Measurements from ENCODE around the gene NDST1. TPM values are rescaled to one million over a fixed set of nuclear protein-coding genes. Genes with fewer than 3 reads are reported as not detected.

Gene NDST1
- total RNA-seq, 4 donors from 2014 or later, result 10.9 to 86.0 (median 42.5) TPM

- Histone ChIP-seq H3K4me1 (peaks cover 0 to 8% of the 10 kb centered on the region in 2 donors), H3K4me3 (no peak overlapping the region), H3K9me3 (no peaks in the 10 kb centered on the region), H3K36me3 (no peaks in the 10 kb centered on the region), H3K27me3 (no peaks in the 10 kb centered on the region), H3K27ac (peak overlapping the region in 1 of 2 donors; percentile 68)
- no peak for DNase-seq
- TF ChIP-seq, protein P1, sequence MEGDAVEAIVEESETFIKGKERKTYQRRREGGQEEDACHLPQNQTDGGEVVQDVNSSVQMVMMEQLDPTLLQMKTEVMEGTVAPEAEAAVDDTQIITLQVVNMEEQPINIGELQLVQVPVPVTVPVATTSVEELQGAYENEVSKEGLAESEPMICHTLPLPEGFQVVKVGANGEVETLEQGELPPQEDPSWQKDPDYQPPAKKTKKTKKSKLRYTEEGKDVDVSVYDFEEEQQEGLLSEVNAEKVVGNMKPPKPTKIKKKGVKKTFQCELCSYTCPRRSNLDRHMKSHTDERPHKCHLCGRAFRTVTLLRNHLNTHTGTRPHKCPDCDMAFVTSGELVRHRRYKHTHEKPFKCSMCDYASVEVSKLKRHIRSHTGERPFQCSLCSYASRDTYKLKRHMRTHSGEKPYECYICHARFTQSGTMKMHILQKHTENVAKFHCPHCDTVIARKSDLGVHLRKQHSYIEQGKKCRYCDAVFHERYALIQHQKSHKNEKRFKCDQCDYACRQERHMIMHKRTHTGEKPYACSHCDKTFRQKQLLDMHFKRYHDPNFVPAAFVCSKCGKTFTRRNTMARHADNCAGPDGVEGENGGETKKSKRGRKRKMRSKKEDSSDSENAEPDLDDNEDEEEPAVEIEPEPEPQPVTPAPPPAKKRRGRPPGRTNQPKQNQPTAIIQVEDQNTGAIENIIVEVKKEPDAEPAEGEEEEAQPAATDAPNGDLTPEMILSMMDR (IDR thresholded peaks at IDR 0.05), result no peak
- no peak for TF ChIP-seq POLR2A (IDR thresholded peaks at IDR 0.05)
- intact Hi-C loops (cut with DNase I; ENCODE audit: low total_unique reads), result no loop called here
Observed at GRCh38 chr5:150603052-150603451, 95.1 kb downstream of the NDST1 start.

DNA sequence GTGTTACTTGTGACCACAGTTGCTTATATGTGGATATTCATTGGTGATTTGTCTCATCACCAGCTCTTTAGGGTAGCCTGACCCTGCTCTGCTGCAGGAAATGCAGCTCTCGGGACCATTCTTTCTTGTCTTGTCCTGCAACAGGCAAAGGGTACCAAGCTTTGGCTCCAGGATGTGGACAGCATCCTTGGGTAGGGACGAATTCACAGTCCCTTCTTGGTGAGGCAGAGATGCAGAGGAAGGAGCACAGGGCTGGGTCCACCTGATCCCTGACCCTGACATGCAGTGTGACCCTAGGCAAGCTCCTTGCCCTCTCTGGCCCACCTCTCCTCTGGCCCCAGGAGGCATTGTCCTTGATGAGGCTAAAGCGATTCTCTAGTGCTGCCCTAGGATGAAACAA, 95.6 kb downstream of the NDST1 start:
- Histone ChIP-seq H3K27me3 (no peaks in the 10 kb centered on the region), H3K36me3 (no peaks in the 10 kb centered on the region), H3K9me3 (no peaks in the 10 kb centered on the region), H3K27ac (no peak overlapping the region), H3K4me3 (no peak overlapping the region), H3K4me1 (peaks cover 0 to 8% of the 10 kb centered on the region in 2 donors)
- intact Hi-C loops (cut with DNase I; ENCODE audit: low total_unique reads), result no loop called here
- TF ChIP-seq, protein P1 (IDR thresholded peaks at IDR 0.05), result no peak
- no peak for TF ChIP-seq POLR2A (IDR thresholded peaks at IDR 0.05)
- DNase-seq, result no peak

DNA sequence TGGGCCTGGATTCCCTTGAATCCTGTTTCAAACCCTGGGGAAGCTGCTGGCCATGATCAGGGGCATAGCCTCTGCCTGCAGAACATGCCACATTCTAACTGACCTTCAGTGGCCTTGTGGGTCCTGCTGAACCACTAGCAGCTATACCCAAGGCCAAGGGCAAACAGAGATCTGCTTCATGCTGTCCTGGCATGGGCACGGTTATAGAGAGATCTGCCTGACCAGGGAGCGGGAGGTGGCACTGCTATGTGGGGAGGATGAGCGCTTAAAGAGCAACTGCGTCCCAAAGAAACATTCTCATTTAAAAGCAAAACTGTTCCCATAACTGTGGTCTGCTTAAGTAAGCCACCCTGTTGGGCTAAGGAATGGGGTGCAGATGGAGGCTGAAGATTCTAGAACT, 96.1 kb downstream of the NDST1 start:
- Histone ChIP-seq H3K36me3 (no peaks in the 10 kb centered on the region), H3K9me3 (no peaks in the 10 kb centered on the region), H3K4me1 (peaks cover 0 to 8% of the 10 kb centered on the region in 2 donors), H3K27ac (no peak overlapping the region), H3K4me3 (no peak overlapping the region), H3K27me3 (no peaks in the 10 kb centered on the region)
- TF ChIP-seq, protein P1 (IDR thresholded peaks at IDR 0.05), result no peak
- TF ChIP-seq POLR2A (IDR thresholded peaks at IDR 0.05), result no peak
- DNase-seq, result no peak
- intact Hi-C loops (cut with DNase I; ENCODE audit: low total_unique reads), result no loop called here

- no peak for DNase-seq
- no peak for TF ChIP-seq POLR2A (IDR thresholded peaks at IDR 0.05)
- TF ChIP-seq, protein P1 (IDR thresholded peaks at IDR 0.05), result no peak
- intact Hi-C loops (cut with DNase I; ENCODE audit: low total_unique reads), result no loop called here
- peaks cover 0 to 8% of the 10 kb centered on the region in 2 donors for H3K4me1 ChIP-seq
- no peak overlapping the region for H3K4me3 ChIP-seq
- H3K27me3 ChIP-seq, result no peaks in the 10 kb centered on the region
- no peak overlapping the region for H3K27ac ChIP-seq
- no peaks in the 10 kb centered on the region for H3K36me3 ChIP-seq
- H3K9me3 ChIP-seq, result no peaks in the 10 kb centered on the region
Observed at GRCh38 chr5:150604894-150605440, 97.0 kb downstream of the NDST1 start.

GRCh38 chr5:150605546-150605945, 97.6 kb downstream of the NDST1 start:
- no peak for DNase-seq

More at GRCh38 chr5:150605546-150605945, 97.6 kb downstream of the NDST1 start:
- no peak overlapping the region for H3K27ac ChIP-seq
- intact Hi-C loops (cut with DNase I; ENCODE audit: low total_unique reads), result no loop called here
- peaks cover 0 to 2% of the 10 kb centered on the region in 2 donors for H3K4me1 ChIP-seq
- H3K36me3 ChIP-seq, result no peaks in the 10 kb centered on the region
- TF ChIP-seq POLR2A (IDR thresholded peaks at IDR 0.05), result no peak
- TF ChIP-seq, protein P1 (IDR thresholded peaks at IDR 0.05), result no peak
- no peaks in the 10 kb centered on the region for H3K27me3 ChIP-seq
- no peak overlapping the region for H3K4me3 ChIP-seq
- H3K9me3 ChIP-seq, result no peaks in the 10 kb centered on the region
